A549 (cell line): Measurements from ENCODE around the gene PGK1. TPM values are rescaled to one million over a fixed set of nuclear protein-coding genes. Genes with fewer than 3 reads are reported as not detected.

ENCODE experiments used
- ATAC-seq, 2 experiments: fragments of 200-7000 bp in 1 of 2; fragments of >200 bp in 1 of 2; cut with Nextera tagmentation in 1 of 2; cut with Tn5 transposase in 1 of 2; 3 replicates each; pipeline versions ENCODE4 v1.8.0 to v1.9.1; 2018 to 2020; ENCODE audit warnings: mild to moderate bottlenecking in 1 of 2, moderate library complexity in 1 of 2
- CTCF ChIA-PET: fragments of 300-600 bp; sonication (Branson Sonifier 250); formaldehyde crosslinking; extraction: SDS; loops from one replicate; lab custom pipeline; 2021; ENCODE audit warnings: antibody characterized with exemption, inconsistent platforms; lab: Yijun Ruan, JAX
- POLR2A ChIA-PET: fragments of 350-600 bp; formaldehyde crosslinking; extraction: SDS; loops from one replicate; lab custom pipeline; 2021; ENCODE audit warnings: antibody characterized with exemption, inconsistent platforms; lab: Yijun Ruan, JAX
- DNase-seq, 2 experiments: peaks; one replicate each; pipeline versions ENCODE4 v3.0.0 to v3.0.0-alpha.2; 2011 to 2016; ENCODE audit warnings: low read depth in 1 of 2, low spot score in 1 of 2
- FAIRE-seq: peaks from 2 replicates; lab custom pipeline; 2011; peaks lifted over from hg19 to GRCh38; lab: Jason Lieb, UNC
- H3K27ac ChIP-seq, 2 experiments: fragments of >200 bp; sonication (Bioruptor Twin); formaldehyde crosslinking; 3 replicates each; pipeline ENCODE4 v1.5.1; 2016 to 2017
- H3K4me1 ChIP-seq: fragments of >200 bp; sonication (Bioruptor Twin); formaldehyde crosslinking; 3 replicates; pipeline ENCODE4 v1.6.1; 2016
- H3K4me2 ChIP-seq: fragments of >200 bp; sonication (Bioruptor Twin); formaldehyde crosslinking; 3 replicates; pipeline ENCODE4 v1.6.1; 2016
- H3K4me3 ChIP-seq: fragments of >200 bp; sonication (Bioruptor Twin); formaldehyde crosslinking; 3 replicates; pipeline ENCODE4 v1.5.1; 2016
- H3K9me3 ChIP-seq: fragments of >200 bp; sonication (Bioruptor Twin); formaldehyde crosslinking; 3 replicates; pipeline ENCODE4 v1.6.1; 2016
- BHLHE40 ChIP-seq: IDR thresholded peaks from 2 replicates; pipeline ENCODE4 v1.6.1; 2012; ENCODE audit warnings: low read depth, low read length, inconsistent platforms
- CTCF ChIP-seq: fragments of >200 bp; sonication (Bioruptor Twin); formaldehyde crosslinking; IDR thresholded peaks from 3 replicates; pipeline ENCODE4 v1.5.1; 2016
- EHMT2 ChIP-seq: fragments of 200-600 bp; sonication (generic); IDR thresholded peaks from 2 replicates; pipeline ENCODE4 v1.6.1; 2016; ENCODE audit warnings: antibody characterized with exemption, low read depth, mild to moderate bottlenecking, moderate library complexity
- EP300 ChIP-seq, 2 experiments: fragments of >200 bp; sonication (Bioruptor Twin); formaldehyde crosslinking; IDR thresholded peaks; 2 replicates in 1 of 2; 3 replicates in 1 of 2; pipeline ENCODE4 v1.6.1; 2016 to 2017
- GATA3 ChIP-seq: IDR thresholded peaks from 2 replicates; pipeline ENCODE4 v1.6.1; 2012; ENCODE audit warnings: borderline replicate concordance
- HOXB13 ChIP-seq: fragments of 250-450 bp; sonication (Bioruptor Pico); IDR thresholded peaks from 2 replicates; pipeline ENCODE4 v1.5.0; 2020; ENCODE audit warnings: low read depth, mild to moderate bottlenecking, moderate library complexity
- HOXB5 ChIP-seq: fragments of 250-450 bp; sonication (Bioruptor Pico); IDR thresholded peaks from 2 replicates; pipeline ENCODE4 v1.5.0; 2020; ENCODE audit warnings: mild to moderate bottlenecking, moderate library complexity
- JUN ChIP-seq, 2 experiments: fragments of >200 bp; sonication (Bioruptor Twin); formaldehyde crosslinking; IDR thresholded peaks; 2 replicates in 1 of 2; 3 replicates in 1 of 2; pipeline ENCODE4 v1.6.1; 2016 to 2017
- JUNB ChIP-seq: fragments of >200 bp; sonication (Bioruptor Twin); formaldehyde crosslinking; IDR thresholded peaks from 2 replicates; pipeline ENCODE4 v1.6.1; 2016
- KDM1A ChIP-seq: fragments of 200-600 bp; sonication (generic); IDR thresholded peaks from 2 replicates; pipeline ENCODE4 v1.6.1; 2016; ENCODE audit warnings: low read depth, mild to moderate bottlenecking
- KDM5A ChIP-seq: fragments of 200-600 bp; sonication (generic); IDR thresholded peaks from 2 replicates; pipeline ENCODE4 v1.6.1; 2016; ENCODE audit warnings: antibody characterized with exemption, mild to moderate bottlenecking
- MAFK ChIP-seq: fragments of 450-650 bp; IDR thresholded peaks from 2 replicates; pipeline ENCODE4 v1.6.1; 2014; ENCODE audit not compliant: partially characterized antibody
- MYC ChIP-seq: IDR thresholded peaks from 2 replicates; pipeline ENCODE4 v1.6.1; 2012; ENCODE audit warnings: mild to moderate bottlenecking, inconsistent platforms, low read length, improper control_type of control experiment, borderline replicate concordance
- NFE2L2 ChIP-seq: fragments of 150-350 bp; conservative IDR thresholded peaks from 2 replicates; pipeline ENCODE4 v1.6.1; 2014; ENCODE audit warnings: low read length
- PBX3 ChIP-seq: IDR thresholded peaks from 2 replicates; pipeline ENCODE4 v1.6.1; 2012
- RAD21 ChIP-seq, 2 experiments: fragments of >200 bp in 1 of 2; sonication (Bioruptor Twin) in 1 of 2; formaldehyde crosslinking in 1 of 2; IDR thresholded peaks in 1 of 2; conservative IDR thresholded peaks in 1 of 2; 2 replicates in 1 of 2; 3 replicates in 1 of 2; pipeline ENCODE4 v1.6.1; 2012 to 2018; ENCODE audit warnings: inconsistent platforms in 1 of 2
- RARB ChIP-seq: fragments of 250-450 bp; sonication (Bioruptor Pico); IDR thresholded peaks from 2 replicates; pipeline ENCODE4 v1.8.0; 2021; ENCODE audit warnings: mild to moderate bottlenecking, moderate library complexity
- SMC3 ChIP-seq: fragments of >200 bp; sonication (Bioruptor Twin); formaldehyde crosslinking; IDR thresholded peaks from 3 replicates; pipeline ENCODE4 v1.6.1; 2018; ENCODE audit warnings: inconsistent platforms
- SREBF2 ChIP-seq: fragments of 450-650 bp; IDR thresholded peaks from 2 replicates; pipeline ENCODE4 v1.6.1; 2014; ENCODE audit warnings: mild to moderate bottlenecking, moderate library complexity
- TP53 ChIP-seq: fragments of 250-450 bp; sonication (Bioruptor Pico); IDR thresholded peaks from 2 replicates; pipeline ENCODE4 v1.5.0; 2021; ENCODE audit warnings: mild to moderate bottlenecking, moderate library complexity
- USF2 ChIP-seq: fragments of 450-650 bp; IDR thresholded peaks from 2 replicates; pipeline ENCODE4 v1.6.1; 2014; ENCODE audit warnings: antibody characterized with exemption
- ZFP36 ChIP-seq: fragments of 450-650 bp; IDR thresholded peaks from 2 replicates; pipeline ENCODE4 v1.6.1; 2014; ENCODE audit warnings: borderline replicate concordance; ENCODE audit not compliant: partially characterized antibody
- ZNF302 ChIP-seq: fragments of 250-450 bp; sonication (Bioruptor Pico); IDR thresholded peaks from 2 replicates; pipeline ENCODE4 v1.9.0; 2021; ENCODE audit warnings: inconsistent platforms, mild to moderate bottlenecking, moderate library complexity
- ZSCAN20 ChIP-seq: fragments of 250-450 bp; sonication (Bioruptor Pico); IDR thresholded peaks from 2 replicates; pipeline ENCODE4 v1.8.0; 2022; ENCODE audit warnings: mild to moderate bottlenecking, moderate library complexity
- WGBS: methylation state at CpG from one replicate; pipeline ENCODE4 v1.1.6; 2017; ENCODE audit errors: missing lambda C conversion rate; 5-methylcytosine and 5-hydroxymethylcytosine counted together
- polyA plus RNA-seq, 4 experiments: library from polyadenylated mRNA; depleted of rRNA in 3 of 4; stranded (reverse); fragments of >200 nt; fragmentation: RNase III in 1 of 4; extraction: RNeasy Plus Mini Kit Qiagen cat#74134 plus additional on column Dnase treatment in 1 of 4; gene quantifications; 2 replicates in 3 of 4; 3 replicates in 1 of 4; pipeline ENCODE4 v1.2.3, GENCODE V29; 2011 to 2017

The PGK1 gene
- polyA plus RNA-seq, 2 of the 4 experiments (the other 2 are of a cell fraction) = 351 to 689 TPM

GRCh38 chrX:78092296-78092695, 11.8 kb upstream of the PGK1 start:
- H3K4me2 ChIP-seq = 0 out of 3 replicates have a peak overlapping the region, but pooled peaks have one; percentile 1
- peak; percentile 88 to 97 for ATAC-seq
- no peaks in the 10 kb centered on the region for H3K9me3 ChIP-seq
- peak overlapping the region; percentile 24 to 78; a peak in 5 of 6 replicates for H3K27ac ChIP-seq
- peak in 1 of 2 experiments; percentile 67 for DNase-seq
- 0% methylated on average over 1 of the region's 2 CpGs for WGBS
- CTCF ChIA-PET = interaction anchor here (0.7 to 2.1 kb wide), 5 partner anchors 8 to 64 kb away, joined by 3 to 11 read pairs (median 3); no protein-coding TSS in a partner anchor
- 0 out of 3 replicates have a peak, but pooled peaks cover 3% of the 10 kb centered on the region for H3K4me1 ChIP-seq
- POLR2A ChIA-PET = interaction anchor here (1.0 kb wide), 1 partner anchor 193 kb away, joined by 3 read pairs; the partner anchor contains the start of gene COX7B
- FAIRE-seq = no peak
- TF ChIP-seq PBX3 (no peak), CTCF (peak; percentile 60), RAD21 (conservative IDR thresholded peaks at IDR 0.05 in 1 of 2, IDR thresholded peaks at IDR 0.05 in 1 of 2) (peak; percentile 75 to 79), SMC3 (peak; percentile 64), HOXB13 (CRISPR knock-in tag) (no peak)
- H3K4me3 ChIP-seq = no peak overlapping the region

GRCh38 chrX:78098108-78098507, 5.9 kb upstream of the PGK1 start:
- POLR2A ChIA-PET = no interaction called here
- ATAC-seq = no peak

GRCh38 chrX:78102091-78102490, 2.0 kb upstream of the PGK1 start:
- ATAC-seq (no peak), DNase-seq (no peak), FAIRE-seq (no peak)
- H3K9me3 ChIP-seq = no peaks in the 10 kb centered on the region
- WGBS = 100% methylated on average over 1 of the region's 1 CpG
- H3K4me1 ChIP-seq = peaks cover 20% of the 10 kb centered on the region
- H3K27ac ChIP-seq = no peak overlapping the region
- CTCF ChIA-PET = interaction anchor here (3.3 kb wide), 1 partner anchor 10 kb away, joined by 11 read pairs; no protein-coding TSS in a partner anchor
- no peak for TF ChIP-seq ZFP36
- TF ChIP-seq BHLHE40 = no peak
- TF ChIP-seq NFE2L2 = no peak
- no peak overlapping the region for H3K4me3 ChIP-seq
- POLR2A ChIA-PET = no interaction called here
- no peak overlapping the region for H3K4me2 ChIP-seq

More at GRCh38 chrX:78098108-78098507, 5.9 kb upstream of the PGK1 start:
- TF ChIP-seq MYC (no peak), EHMT2 (no peak), PBX3 (no peak), GATA3 (no peak), HOXB13 (CRISPR knock-in tag) (no peak), HOXB5 (CRISPR knock-in tag) (no peak), JUNB (no peak), RARB (CRISPR knock-in tag) (no peak), USF2 (no peak), KDM5A (no peak), MAFK (no peak), KDM1A (no peak), SREBF2 (no peak), EP300 (IDR thresholded peaks at IDR 0.05) (no peak), ZNF302 (no peak), JUN (IDR thresholded peaks at IDR 0.05) (no peak), TP53 (CRISPR knock-in tag) (no peak), ZFP36 (no peak), ZSCAN20 (CRISPR knock-in tag) (no peak)
- FAIRE-seq = peak; percentile 18
- Histone ChIP-seq H3K4me1 (peaks cover under 1% of the 10 kb centered on the region; the same call in 1 of the 3 replicates), H3K4me3 (no peak overlapping the region), H3K9me3 (no peaks in the 10 kb centered on the region), H3K4me2 (no peak overlapping the region), H3K27ac (no peak overlapping the region)
- no peak for DNase-seq
- CTCF ChIA-PET = no interaction called here
